AG04450 (cell line): Measurements from ENCODE around the gene EFNA5. TPM values are rescaled to one million over a fixed set of nuclear protein-coding genes. Genes with fewer than 3 reads are reported as not detected.

ENCODE experiments used
- CTCF ChIA-PET: fragments of 300-600, 350-600 bp; formaldehyde crosslinking; extraction: SDS; loops from one replicate; lab custom pipeline; 2022; ENCODE audit warnings: antibody characterized with exemption, inconsistent platforms; lab: Charles Lee
- POLR2A ChIA-PET: fragments of 350-600 bp; formaldehyde crosslinking; extraction: SDS; loops from one replicate; lab custom pipeline; 2021; ENCODE audit warnings: antibody characterized with exemption, inconsistent platforms; lab: Yijun Ruan, JAX
- DNase-seq: peaks from one replicate; pipeline ENCODE4 v3.0.0-alpha.2; 2011; ENCODE audit warnings: low read depth, low spot score
- H3K27ac ChIP-seq: one replicate; pipeline ENCODE4 v1.5.1; 2012; ENCODE audit warnings: low read depth, low read length, control low read depth
- H3K27me3 ChIP-seq: one replicate; pipeline ENCODE4 v1.6.0; 2012; ENCODE audit warnings: low read length; ENCODE audit not compliant: control insufficient read depth, insufficient read depth
- H3K4me3 ChIP-seq: 2 replicates; pipeline ENCODE4 v1.5.1; 2011; ENCODE audit warnings: mild to moderate bottlenecking, low read depth, low read length, control low read depth
- H3K9me3 ChIP-seq: 2 replicates; pipeline ENCODE4 v1.5.1; 2012; ENCODE audit warnings: low read length; ENCODE audit not compliant: control insufficient read depth, insufficient read depth
- polyA plus RNA-seq: library from polyadenylated mRNA; depleted of rRNA; stranded (reverse); fragments of >200 nt; gene quantifications from 2 replicates; pipeline ENCODE4 v1.2.3, GENCODE V29; 2011
- TF ChIP-seq, protein P1 (sequence below): IDR thresholded peaks from 2 replicates; pipeline ENCODE4 v1.5.1; 2011; ENCODE audit warnings: low read depth, low read length, control low read depth, inconsistent platforms

The EFNA5 gene
- polyA plus RNA-seq, 1 experiment, result 3.0 TPM

DNA sequence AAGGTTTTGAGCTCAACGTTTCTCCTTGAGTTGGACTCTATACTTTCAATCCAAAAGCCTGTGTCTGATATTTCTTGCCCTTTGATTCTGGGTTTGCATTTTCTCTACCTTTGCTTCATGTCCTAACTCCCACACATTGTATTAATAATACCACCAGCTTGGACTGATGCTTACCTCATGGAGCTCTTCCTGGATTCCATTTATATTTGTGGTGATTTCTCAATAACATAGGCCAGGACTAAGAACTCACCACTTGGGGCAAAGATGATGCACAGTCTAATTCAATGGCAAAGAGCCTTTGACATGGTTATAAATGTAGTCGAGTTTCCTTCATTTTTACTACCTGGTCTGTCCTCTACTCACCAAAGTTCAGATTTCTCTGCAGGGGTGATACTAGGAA is 27.5 kb upstream of the EFNA5 start:
- H3K4me3 ChIP-seq, result no peak overlapping the region
- DNase-seq, result no peak
- H3K9me3 ChIP-seq, result no peaks in the 10 kb centered on the region
- no peaks in the 10 kb centered on the region for H3K27me3 ChIP-seq
- TF ChIP-seq, protein P1, sequence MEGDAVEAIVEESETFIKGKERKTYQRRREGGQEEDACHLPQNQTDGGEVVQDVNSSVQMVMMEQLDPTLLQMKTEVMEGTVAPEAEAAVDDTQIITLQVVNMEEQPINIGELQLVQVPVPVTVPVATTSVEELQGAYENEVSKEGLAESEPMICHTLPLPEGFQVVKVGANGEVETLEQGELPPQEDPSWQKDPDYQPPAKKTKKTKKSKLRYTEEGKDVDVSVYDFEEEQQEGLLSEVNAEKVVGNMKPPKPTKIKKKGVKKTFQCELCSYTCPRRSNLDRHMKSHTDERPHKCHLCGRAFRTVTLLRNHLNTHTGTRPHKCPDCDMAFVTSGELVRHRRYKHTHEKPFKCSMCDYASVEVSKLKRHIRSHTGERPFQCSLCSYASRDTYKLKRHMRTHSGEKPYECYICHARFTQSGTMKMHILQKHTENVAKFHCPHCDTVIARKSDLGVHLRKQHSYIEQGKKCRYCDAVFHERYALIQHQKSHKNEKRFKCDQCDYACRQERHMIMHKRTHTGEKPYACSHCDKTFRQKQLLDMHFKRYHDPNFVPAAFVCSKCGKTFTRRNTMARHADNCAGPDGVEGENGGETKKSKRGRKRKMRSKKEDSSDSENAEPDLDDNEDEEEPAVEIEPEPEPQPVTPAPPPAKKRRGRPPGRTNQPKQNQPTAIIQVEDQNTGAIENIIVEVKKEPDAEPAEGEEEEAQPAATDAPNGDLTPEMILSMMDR, result no peak
- no peak overlapping the region for H3K27ac ChIP-seq
- POLR2A ChIA-PET, result no interaction called here
- CTCF ChIA-PET, result no interaction called here

DNA sequence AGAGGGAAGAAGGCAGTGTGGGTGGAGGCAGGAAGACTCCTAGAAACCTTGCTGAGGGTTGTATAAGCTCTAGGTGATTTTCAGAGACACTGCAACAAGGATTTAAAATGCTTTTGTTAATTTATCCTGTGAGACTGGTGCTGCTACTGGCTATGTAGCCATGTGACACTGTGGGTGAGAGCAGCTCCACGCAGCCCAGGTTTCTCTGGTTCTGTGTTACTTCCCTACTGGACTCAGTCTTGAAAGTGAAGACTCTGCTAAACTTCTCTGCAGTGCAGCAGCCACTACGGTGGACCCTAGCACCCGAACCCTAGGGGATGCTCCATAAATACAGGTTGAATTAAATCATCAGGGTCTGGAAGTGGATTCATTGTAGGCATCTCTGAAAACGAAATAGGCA is 25.8 kb upstream of the EFNA5 start:
- TF ChIP-seq, protein P1, result no peak
- H3K4me3 ChIP-seq, result no peak overlapping the region
- CTCF ChIA-PET, result no interaction called here
- no peak overlapping the region for H3K27ac ChIP-seq
- POLR2A ChIA-PET, result no interaction called here
- no peak for DNase-seq
- no peaks in the 10 kb centered on the region for H3K27me3 ChIP-seq
- no peaks in the 10 kb centered on the region for H3K9me3 ChIP-seq

DNA sequence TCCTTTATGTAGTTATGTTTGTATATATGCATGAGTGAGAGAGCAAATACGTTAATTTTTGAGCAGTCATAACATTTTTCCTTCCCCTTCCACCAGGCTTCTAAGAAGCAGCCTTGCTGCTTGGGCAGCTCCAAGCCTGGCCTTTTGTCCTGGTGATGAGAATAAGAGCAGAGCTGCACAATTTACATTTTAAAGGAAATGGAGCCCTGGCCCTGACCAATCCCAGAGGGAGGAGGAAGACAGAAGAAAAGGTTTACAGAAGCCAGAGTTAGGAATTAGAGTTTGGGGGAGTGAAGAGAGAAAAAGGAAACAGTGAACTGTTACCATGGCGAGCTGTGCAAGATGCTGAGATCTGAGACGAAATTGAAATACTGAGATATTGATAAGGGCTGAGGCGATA is 25.3 kb upstream of the EFNA5 start:
- no peaks in the 10 kb centered on the region for H3K9me3 ChIP-seq
- no peak overlapping the region for H3K4me3 ChIP-seq
- DNase-seq, result no peak
- ChIA-PET CTCF (no interaction called here), POLR2A (no interaction called here)
- no peak overlapping the region for H3K27ac ChIP-seq
- TF ChIP-seq, protein P1, result no peak
- H3K27me3 ChIP-seq, result no peaks in the 10 kb centered on the region

DNA sequence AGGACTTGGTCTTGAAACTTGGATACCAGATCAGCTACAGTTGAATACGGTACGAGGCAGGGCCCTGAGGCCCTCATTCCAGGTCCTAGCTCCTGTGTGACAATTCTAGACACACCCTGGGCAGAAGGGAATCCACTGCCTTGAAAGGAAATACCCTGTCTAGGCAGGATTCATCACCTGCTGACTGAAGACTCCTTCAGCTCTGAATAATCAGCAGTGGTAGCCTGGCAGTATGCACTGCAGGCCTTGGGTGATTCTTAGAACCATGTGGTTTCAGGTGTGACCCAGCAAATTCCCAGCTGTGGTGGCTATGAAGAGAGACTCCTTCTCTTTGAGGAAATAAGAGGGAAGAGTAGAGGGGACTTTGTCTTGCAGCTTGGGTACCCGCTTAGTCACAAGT is 17.2 kb upstream of the EFNA5 start:
- TF ChIP-seq, protein P1, result no peak
- H3K27me3 ChIP-seq, result no peaks in the 10 kb centered on the region
- H3K4me3 ChIP-seq, result no peak overlapping the region
- CTCF ChIA-PET, result no interaction called here
- DNase-seq, result no peak
- POLR2A ChIA-PET, result no interaction called here
- no peaks in the 10 kb centered on the region for H3K9me3 ChIP-seq
- no peak overlapping the region for H3K27ac ChIP-seq

DNA sequence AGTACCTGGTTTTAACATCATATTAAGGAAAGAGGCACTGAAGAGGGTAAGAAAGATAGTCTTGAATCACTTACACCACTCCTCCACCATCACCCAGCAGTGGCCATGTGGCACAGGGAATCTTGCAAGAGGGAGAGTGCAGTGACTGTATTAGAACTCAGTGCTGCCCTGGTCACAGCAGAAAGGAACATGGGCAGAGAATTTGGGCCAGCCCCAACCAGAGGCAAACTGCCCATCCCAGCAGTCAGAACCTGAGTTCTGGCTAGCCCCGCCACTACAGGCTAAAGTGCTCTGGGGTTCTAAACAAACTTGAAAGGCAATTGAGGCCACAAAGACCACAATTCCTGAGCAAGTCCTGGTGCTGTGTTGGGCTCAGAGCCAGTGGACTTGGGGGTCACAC is 16.7 kb upstream of the EFNA5 start:
- ChIA-PET POLR2A (no interaction called here), CTCF (no interaction called here)
- Histone ChIP-seq H3K27ac (no peak overlapping the region), H3K4me3 (no peak overlapping the region), H3K9me3 (no peaks in the 10 kb centered on the region), H3K27me3 (no peaks in the 10 kb centered on the region)
- TF ChIP-seq, protein P1, result no peak
- DNase-seq, result no peak
